OCI-LY7 (cell line): ENCODE data around the gene SURF1.

Source experiments
- EZH2phosphoT487 ChIP-seq: fragments of 200-600 bp; sonication (generic); IDR thresholded peaks from 2 replicates; pipeline ENCODE4 v1.6.1; 2018; ENCODE audit warnings: low read depth, borderline replicate concordance, mild to moderate bottlenecking, mixed run types, antibody characterized with exemption, low read length, moderate library complexity, mixed read lengths
- TF ChIP-seq, protein P1 (sequence below): fragments of 200-600 bp; sonication (generic); conservative IDR thresholded peaks from 2 replicates; pipeline ENCODE4 v1.5.1; 2014; ENCODE audit warnings: mild to moderate bottlenecking, antibody characterized with exemption, low read length, moderate library complexity, mixed read lengths

DNA sequence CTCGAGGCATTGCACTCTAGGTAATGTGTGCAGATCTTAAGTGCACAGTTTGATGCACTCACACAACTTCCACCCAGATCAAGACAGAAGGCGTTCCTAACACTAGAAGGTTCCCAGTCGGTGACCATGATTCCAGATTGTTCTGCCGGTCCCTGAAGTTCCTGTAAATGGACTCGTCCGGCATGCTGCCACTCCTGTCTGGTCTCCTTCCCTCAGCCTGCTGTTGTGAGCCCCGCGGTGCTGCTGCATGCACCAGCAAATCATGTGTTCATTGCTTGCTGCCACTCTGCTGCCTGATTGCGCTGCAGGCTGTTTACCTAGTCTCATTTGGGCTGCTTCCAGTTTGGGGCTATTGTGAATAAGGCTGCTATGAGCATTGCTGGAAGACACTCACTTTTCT is 31.4 kb upstream of the SURF1 start:
- TF ChIP-seq, protein P1, sequence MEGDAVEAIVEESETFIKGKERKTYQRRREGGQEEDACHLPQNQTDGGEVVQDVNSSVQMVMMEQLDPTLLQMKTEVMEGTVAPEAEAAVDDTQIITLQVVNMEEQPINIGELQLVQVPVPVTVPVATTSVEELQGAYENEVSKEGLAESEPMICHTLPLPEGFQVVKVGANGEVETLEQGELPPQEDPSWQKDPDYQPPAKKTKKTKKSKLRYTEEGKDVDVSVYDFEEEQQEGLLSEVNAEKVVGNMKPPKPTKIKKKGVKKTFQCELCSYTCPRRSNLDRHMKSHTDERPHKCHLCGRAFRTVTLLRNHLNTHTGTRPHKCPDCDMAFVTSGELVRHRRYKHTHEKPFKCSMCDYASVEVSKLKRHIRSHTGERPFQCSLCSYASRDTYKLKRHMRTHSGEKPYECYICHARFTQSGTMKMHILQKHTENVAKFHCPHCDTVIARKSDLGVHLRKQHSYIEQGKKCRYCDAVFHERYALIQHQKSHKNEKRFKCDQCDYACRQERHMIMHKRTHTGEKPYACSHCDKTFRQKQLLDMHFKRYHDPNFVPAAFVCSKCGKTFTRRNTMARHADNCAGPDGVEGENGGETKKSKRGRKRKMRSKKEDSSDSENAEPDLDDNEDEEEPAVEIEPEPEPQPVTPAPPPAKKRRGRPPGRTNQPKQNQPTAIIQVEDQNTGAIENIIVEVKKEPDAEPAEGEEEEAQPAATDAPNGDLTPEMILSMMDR: no peak
- no peak for TF ChIP-seq EZH2phosphoT487
